Measurements from ENCODE around the gene HBM. TPM values are rescaled to one million over a fixed set of nuclear protein-coding genes. Genes with fewer than 3 reads are reported as not detected.

HBM gene
- total and polyA plus RNA-seq, 10 of the 15 experiments (the other 5 are each of a cell fraction or from before 2014, with no cell fraction given): 0.23 TPM; not detected in 9

DNA sequence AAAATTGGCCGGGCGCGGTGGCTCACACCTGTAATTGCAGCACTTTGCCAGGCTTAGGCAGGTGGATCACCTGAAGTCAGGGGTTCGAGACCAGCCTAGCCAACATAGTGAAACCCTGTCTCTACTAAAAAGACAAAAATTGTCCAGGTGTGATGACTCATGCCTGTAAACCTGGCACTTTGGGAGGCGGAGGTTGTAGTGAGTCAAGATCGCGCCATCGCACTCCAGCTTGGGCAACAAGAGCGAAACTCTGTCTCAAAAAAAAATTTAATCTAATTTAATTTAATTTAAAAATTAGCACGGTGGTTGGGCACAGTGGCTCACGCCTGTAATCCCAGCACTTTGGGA is 12.9 kb downstream of the HBM start:
- no peak for DNase-seq (ENCODE audit: low read depth, low spot score)
- H3K9me3 ChIP-seq (replicated peaks; ENCODE audit: control insufficient read depth, insufficient read depth, low read length): no peaks in the 10 kb centered on the region
- SMC1A ChIA-PET (ENCODE audit: uncharacterized antibody, unreplicated experiment): no interaction called here
- POLR2A ChIA-PET: no interaction called here
- H3K9ac ChIP-seq (ENCODE audit: control insufficient read depth, insufficient read depth, low read length): no peak overlapping the region
- H3K4me3 ChIP-seq: no peak overlapping the region
- TF ChIP-seq TCF3 (IDR thresholded peaks at IDR 0.05; ENCODE audit: borderline replicate concordance, insufficient read depth, low read depth, low read length) (no peak), SUPT20H (IDR thresholded peaks at IDR 0.05; ENCODE audit: borderline replicate concordance, control insufficient read depth, low read depth, low read length) (no peak), DPF2 (IDR thresholded peaks at IDR 0.05) (no peak), CBX5 (IDR thresholded peaks at IDR 0.05; ENCODE audit: low read depth) (no peak), NR2C1 (IDR thresholded peaks at IDR 0.05) (no peak), TCF7 (IDR thresholded peaks at IDR 0.05; ENCODE audit: borderline replicate concordance) (no peak)
- TF ChIP-seq, protein P1, sequence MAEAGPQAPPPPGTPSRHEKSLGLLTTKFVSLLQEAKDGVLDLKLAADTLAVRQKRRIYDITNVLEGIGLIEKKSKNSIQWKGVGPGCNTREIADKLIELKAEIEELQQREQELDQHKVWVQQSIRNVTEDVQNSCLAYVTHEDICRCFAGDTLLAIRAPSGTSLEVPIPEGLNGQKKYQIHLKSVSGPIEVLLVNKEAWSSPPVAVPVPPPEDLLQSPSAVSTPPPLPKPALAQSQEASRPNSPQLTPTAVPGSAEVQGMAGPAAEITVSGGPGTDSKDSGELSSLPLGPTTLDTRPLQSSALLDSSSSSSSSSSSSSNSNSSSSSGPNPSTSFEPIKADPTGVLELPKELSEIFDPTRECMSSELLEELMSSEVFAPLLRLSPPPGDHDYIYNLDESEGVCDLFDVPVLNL (IDR thresholded peaks at IDR 0.05; ENCODE audit: low read depth, low read length): no peak
- H3K4me1 ChIP-seq (ENCODE audit: control insufficient read depth, insufficient read depth, low read length): peaks cover 8% of the 10 kb centered on the region; the same call in 1 of the 2 replicates
- CTCF ChIA-PET: interaction anchor here (1.0 kb wide), 1 partner anchor 71 kb away, joined by 3 read pairs; no protein-coding TSS in a partner anchor
- H4K20me1 ChIP-seq (ENCODE audit: control insufficient read depth, insufficient read depth): no peaks in the 10 kb centered on the region
- FAIRE-seq: no peak
- intact Hi-C loops (cut with micrococcal nuclease; ENCODE audit: unreplicated experiment): no loop called here
- WGBS (ENCODE audit: insufficient coverage, insufficient replicate concordance, low lambda C conversion rate, missing lambda C conversion rate): 79% methylated on average over 11 of the region's 11 CpGs
- RAD21 ChIA-PET (ENCODE audit: unreplicated experiment): no interaction called here
- no peak overlapping the region for H2AFZ ChIP-seq (ENCODE audit: control insufficient read depth, low read depth, low read length)
- H3K27me3 ChIP-seq (replicated peaks in 1 of 2; ENCODE audit: control insufficient read depth in 2 of 2, insufficient read depth in 2 of 2, low read length in 1 of 2): peaks cover 6 to 10% of the 10 kb centered on the region in 2 experiments
- H3K36me3 ChIP-seq (ENCODE audit: control insufficient read depth in 2 of 2, insufficient read depth in 2 of 2, low read length in 1 of 2): no peaks in the 10 kb centered on the region
- in situ Hi-C loops (cut with MboI): no loop called here
- BruUV-seq (replicated peaks): no TSS peak
- no peak for ATAC-seq
- no peak overlapping the region for H3K4me2 ChIP-seq (ENCODE audit: control insufficient read depth, insufficient read depth)
- no peaks in the 10 kb centered on the region for H3K79me2 ChIP-seq (ENCODE audit: control insufficient read depth, insufficient read depth, low read length)
- H3K27ac ChIP-seq (ENCODE audit: control insufficient read depth, insufficient read depth): no peak overlapping the region

Data from GM12878 (cell line).